SK-MEL-5 (cell line): Measurements from ENCODE around the gene FLT4. TPM values are rescaled to one million over a fixed set of nuclear protein-coding genes. Genes with fewer than 3 reads are reported as not detected.

Experiments
- DNase-seq: peaks from one replicate; pipeline ENCODE4 v3.0.0-alpha.2; 2016; ENCODE audit warnings: low read depth, low spot score
- in situ Hi-C: cut with HindIII; loops from 2 replicates; pipeline ENCODE4 v1.10.0; 2016; ENCODE audit warnings: low sequenced_read_pairs, high pct_unique_total_duplicates, low pct_unique_long_range_greater_than_20kb
- total RNA-seq: library from RNA; depleted of rRNA; stranded (reverse); fragments of >200 nt; shearing (Covaris generic); gene quantifications from 2 replicates; pipeline ENCODE4 v1.2.3, GENCODE V29; 2014

The FLT4 gene
- total RNA-seq, 1 experiment from 2014 or later, result 0.58 TPM

DNA sequence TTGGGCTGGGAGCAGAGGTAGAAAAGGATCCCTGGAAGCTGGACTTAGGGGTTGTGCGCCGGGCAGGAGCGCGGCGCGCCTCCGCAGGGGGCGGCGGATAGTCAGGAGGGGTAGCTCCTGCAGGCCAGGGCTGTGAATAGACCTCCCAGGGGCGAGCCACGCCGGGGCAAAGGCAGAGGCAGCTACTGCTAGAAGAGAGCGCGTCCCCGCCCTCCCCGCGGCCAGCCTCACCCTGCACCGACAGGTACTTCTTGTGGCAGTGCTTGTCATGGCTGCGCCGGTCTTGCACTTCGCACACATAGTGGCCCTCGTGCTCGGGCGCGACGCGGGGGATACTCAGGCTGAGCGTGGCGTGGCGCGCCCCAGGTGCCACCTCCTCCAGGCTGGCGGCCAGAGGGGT lies 28.1 kb downstream of the FLT4 start:
- no peak for DNase-seq
- in situ Hi-C loops, result no loop called here

- in situ Hi-C loops, result no loop called here
- no peak for DNase-seq
Measured at GRCh38 chr5:180620014-180620413, 29.4 kb downstream of the FLT4 start.

DNA sequence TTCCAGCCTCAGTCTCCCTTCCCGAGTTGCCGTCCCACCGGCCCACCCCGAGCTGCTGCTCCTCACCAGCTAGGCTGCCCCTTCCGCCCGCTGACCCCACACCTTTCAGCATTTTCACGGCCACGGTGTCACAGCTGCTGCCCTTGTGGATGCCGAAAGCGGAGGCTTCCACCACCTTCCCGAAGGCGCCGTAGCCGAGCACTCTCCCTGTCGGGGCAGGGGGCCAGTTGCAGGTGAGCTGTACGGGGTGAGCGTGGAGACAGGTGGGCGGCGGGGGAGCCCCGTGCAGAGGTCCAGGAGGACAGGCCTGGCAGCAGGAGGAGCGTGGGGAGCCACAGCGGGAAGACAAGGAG lies 29.9 kb downstream of the FLT4 start:
- in situ Hi-C loops, result no loop called here
- no peak for DNase-seq

- in situ Hi-C loops, result no loop called here
- peak; percentile 43 for DNase-seq
Measured at GRCh38 chr5:180618829-180619562, 30.4 kb downstream of the FLT4 start.

DNA sequence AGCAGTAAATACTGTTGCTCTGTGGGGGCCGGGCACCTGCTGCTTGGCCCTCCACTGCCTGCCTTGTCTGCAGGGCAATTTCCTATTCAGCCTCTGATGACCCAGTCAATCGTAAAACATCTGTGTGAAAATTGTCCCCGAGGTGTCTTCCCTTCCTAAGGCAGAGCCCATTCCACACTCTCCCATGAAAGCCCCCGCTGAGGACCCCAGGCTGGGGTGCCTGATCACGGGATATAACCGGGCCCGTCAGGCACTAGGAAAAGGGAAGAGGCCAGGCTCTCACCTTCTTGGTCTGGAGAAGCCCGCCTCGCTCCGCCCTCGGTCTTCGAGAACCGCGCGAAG lies 30.9 kb downstream of the FLT4 start:
- no peak for DNase-seq
- in situ Hi-C loops, result no loop called here

- no peak for DNase-seq
- in situ Hi-C loops, result no loop called here
Measured at GRCh38 chr5:180613814-180614188, 35.6 kb downstream of the FLT4 start.

- no peak for DNase-seq
- in situ Hi-C loops, result no loop called here
Measured at GRCh38 chr5:180613188-180613813, 36.1 kb downstream of the FLT4 start.

DNA sequence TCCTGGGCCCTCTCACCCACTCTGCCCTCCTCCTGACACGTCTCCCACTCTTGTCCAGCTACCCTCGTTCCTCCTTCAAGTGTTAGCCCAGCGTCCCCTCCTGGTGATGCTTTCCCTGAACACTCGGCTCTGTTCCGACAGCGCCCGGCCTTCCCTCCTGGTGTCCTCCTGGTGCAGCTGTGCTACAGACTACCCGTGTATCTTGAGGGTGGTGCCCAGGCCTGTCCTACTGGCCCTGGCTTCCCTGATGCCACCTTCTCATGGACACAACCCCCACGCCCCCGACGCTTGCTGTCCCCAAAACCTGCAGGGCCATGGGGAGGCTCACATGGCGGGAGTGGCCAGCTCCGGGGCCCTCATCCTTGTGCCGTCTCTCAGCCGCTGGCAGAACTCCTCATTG lies 36.7 kb downstream of the FLT4 start:
- DNase-seq, result no peak
- in situ Hi-C loops, result no loop called here

- in situ Hi-C loops, result no loop called here
- DNase-seq, result peak; percentile 18
Measured at GRCh38 chr5:180611140-180611850, 38.1 kb downstream of the FLT4 start.

DNA sequence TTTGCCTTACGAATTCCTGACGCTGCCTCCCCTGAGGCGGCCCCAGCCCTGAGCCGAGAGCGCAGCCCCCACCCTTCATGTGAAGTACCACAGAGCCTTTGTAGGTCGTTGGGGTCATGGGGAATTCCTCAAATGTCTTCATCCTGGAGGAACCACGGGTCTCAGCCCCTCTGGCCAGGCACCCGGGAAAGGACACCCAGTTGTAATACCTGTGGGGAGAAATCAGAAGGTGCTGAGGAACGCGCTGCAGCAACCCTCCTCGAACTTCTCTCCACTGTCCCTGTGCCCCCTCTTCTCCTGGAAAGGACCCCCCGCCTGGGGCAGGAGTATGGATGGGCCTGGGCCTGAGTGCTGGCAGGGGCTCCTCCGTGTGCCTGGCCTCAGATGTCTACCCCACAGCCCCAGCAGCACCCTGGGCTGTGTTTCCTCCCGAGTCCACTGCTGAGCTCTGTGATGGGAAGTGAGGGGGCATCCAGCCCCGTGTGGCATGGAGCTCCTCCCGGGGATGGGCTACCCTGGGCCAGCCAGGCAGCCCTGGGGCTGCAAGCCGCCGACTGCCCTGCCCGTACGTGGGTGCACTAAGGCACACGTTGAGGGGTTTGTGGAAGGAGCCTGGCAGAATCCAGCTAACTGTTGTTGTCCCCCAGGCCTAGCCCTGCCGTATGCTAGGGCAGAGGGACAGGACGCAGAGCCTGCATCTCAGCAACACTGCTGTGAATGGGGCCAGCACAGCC lies 39.4 kb downstream of the FLT4 start:
- no peak for DNase-seq
- in situ Hi-C loops, result no loop called here

DNA sequence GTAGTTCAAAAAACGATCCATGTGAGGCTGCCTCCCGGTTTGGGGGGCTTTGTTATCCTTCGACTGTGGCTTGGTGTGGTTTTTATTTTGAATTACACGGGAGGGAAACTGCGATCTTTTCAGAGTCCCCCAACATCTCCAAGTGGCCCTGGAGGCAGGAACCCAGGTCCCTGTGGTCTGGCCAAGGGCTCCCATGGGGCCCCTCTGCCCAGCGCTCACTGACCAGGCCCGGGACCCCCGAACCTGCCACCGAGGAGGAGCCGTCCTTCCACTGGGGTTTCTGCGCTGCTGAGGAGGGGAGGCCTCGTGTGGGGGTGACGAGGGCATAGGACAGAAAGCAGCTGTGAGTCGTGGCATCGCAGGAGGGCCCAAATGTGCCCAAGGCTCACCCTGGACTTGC lies 40.0 kb downstream of the FLT4 start:
- in situ Hi-C loops, result no loop called here
- no peak for DNase-seq

- in situ Hi-C loops, result no loop called here
- DNase-seq, result no peak
Measured at GRCh38 chr5:180608572-180609310, 40.7 kb downstream of the FLT4 start.

- in situ Hi-C loops, result no loop called here
- DNase-seq, result no peak
Measured at GRCh38 chr5:180607861-180608571, 41.4 kb downstream of the FLT4 start.

DNA sequence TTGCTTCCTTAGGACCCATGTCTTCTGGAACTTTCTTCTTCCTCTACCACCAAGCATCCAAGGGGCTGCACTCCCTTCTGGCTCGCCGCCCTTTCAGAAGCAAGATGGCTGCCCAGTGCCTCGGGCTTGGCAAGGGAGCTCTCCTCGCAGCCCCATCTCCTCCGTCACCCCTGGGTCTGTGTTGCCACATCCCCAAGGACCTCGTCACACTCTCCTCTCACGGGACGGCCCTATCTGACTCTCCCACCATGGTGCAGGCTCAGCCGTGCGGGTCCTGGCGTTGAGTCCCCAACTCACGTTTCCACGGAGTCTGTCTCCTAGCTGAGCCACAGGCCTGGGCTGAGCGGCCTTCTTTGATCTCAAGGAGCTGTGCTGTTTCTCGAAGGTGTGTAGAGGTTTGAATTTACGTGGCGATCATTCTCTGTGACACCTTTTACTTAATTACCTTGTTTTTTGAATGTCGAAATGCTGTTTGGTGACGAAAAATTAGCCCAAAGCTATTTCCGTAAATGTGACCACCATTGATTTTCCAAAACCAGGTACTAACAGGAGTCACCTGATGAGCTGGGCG lies 43.1 kb downstream of the FLT4 start:
- in situ Hi-C loops, result no loop called here
- no peak for DNase-seq

GRCh38 chr5:180605554-180606214 lies 43.7 kb downstream of the FLT4 start:
- in situ Hi-C loops, result no loop called here
- DNase-seq, result peak; percentile 62

- no peak for DNase-seq
- in situ Hi-C loops, result no loop called here
Measured at GRCh38 chr5:180604271-180604670, 45.1 kb downstream of the FLT4 start.
